Endothelial cell of umbilical vein (primary cell): ENCODE results near the gene CTTNBP2.

Source experiments
- CTCF ChIP-seq, 2 donors: IDR thresholded peaks; 1 replicate in 1 of 2; 2 replicates in 1 of 2; pipeline ENCODE4 v1.5.1; 2011; ENCODE audit warnings: low read length in 2 of 2, mild to moderate bottlenecking in 2 of 2, moderate library complexity in 2 of 2, control low read depth in 1 of 2, inconsistent platforms in 1 of 2, low read depth in 1 of 2; ENCODE audit not compliant: insufficient read depth in 1 of 2; ENCODE audit errors: extremely low read depth in 1 of 2
- EZH2 ChIP-seq: IDR thresholded peaks from 2 replicates; pipeline ENCODE4 v1.6.1; 2012; ENCODE audit warnings: borderline replicate concordance, low read depth, mild to moderate bottlenecking, moderate library complexity, low read length, inconsistent platforms; ENCODE audit not compliant: severe bottlenecking
- FOS ChIP-seq: IDR thresholded peaks from 2 replicates; pipeline ENCODE4 v1.6.1; 2011; ENCODE audit warnings: mild to moderate bottlenecking, low read length, moderate library complexity, borderline replicate concordance; ENCODE audit not compliant: insufficient read depth
- JUN ChIP-seq: IDR thresholded peaks from 2 replicates; pipeline ENCODE4 v1.6.1; 2011; ENCODE audit warnings: borderline replicate concordance, low read depth; ENCODE audit not compliant: insufficient read length, insufficient read depth
- MAX ChIP-seq: IDR thresholded peaks from 2 replicates; pipeline ENCODE4 v1.6.1; 2011; ENCODE audit not compliant: insufficient read depth, insufficient read length
- MYC ChIP-seq: IDR thresholded peaks from one replicate; pipeline ENCODE4 v1.6.1; 2011; ENCODE audit warnings: mild to moderate bottlenecking, low read depth, low read length
- POLR2A ChIP-seq: IDR thresholded peaks from 2 replicates; pipeline ENCODE4 v1.6.1; 2012; ENCODE audit warnings: low read depth, mild to moderate bottlenecking, control low read depth, low read length
- POLR2AphosphoS5 ChIP-seq: IDR thresholded peaks from 2 replicates; pipeline ENCODE4 v1.6.1; 2012; ENCODE audit warnings: low read depth, mild to moderate bottlenecking, control low read depth, low read length, moderate library complexity; ENCODE audit not compliant: insufficient read depth

DNA sequence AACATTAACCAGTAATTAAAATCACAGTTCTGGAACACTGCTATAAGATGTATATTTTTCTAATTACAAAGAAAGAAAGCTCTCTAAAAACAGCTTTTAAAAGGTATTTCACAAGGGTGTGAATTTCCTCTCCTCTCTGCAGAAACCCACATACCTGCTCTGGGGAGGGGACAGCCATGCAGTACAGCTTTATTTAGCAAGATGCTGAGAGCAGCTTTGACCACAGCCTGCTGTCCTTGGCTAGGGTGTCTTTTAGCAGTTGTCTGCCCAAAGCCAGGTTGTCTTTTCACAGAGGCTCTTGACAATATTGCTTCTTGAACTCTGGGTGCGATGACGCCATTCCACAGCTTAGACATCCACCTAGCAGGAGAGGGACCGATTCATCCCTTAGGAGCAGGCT, 148.3 kb downstream of the CTTNBP2 start:
- no peak for TF ChIP-seq CTCF (IDR thresholded peaks at IDR 0.05; ENCODE audit: extremely low read depth in 1 of 2, insufficient read depth in 1 of 2, low read depth in 1 of 2, low read length in 2 of 2)
- TF ChIP-seq POLR2A, result no peak
- TF ChIP-seq POLR2AphosphoS5, result no peak
- no peak for TF ChIP-seq MAX
- no peak for TF ChIP-seq EZH2
- TF ChIP-seq FOS, result no peak
- no peak for TF ChIP-seq MYC
- no peak for TF ChIP-seq JUN
